HG03520 (cell line): ENCODE measurements around the gene RBMXL3.

ENCODE experiments used
- ATAC-seq: cut with Tn5 transposase; IDR thresholded peaks from one replicate; pipeline ENCODE4 v1.9.1; 2021; ENCODE audit warnings: mild to moderate bottlenecking, moderate library complexity; ENCODE audit not compliant: unreplicated experiment

RBMXL3 gene

GRCh38 chrX:115233497-115234455, 44.6 kb downstream of the RBMXL3 start, which contains the start of gene LRCH2:
LRCH2 (minus strand) TSS chrX:115234096; CDS start chrX:115234041, 55 bp downstream.
- ATAC-seq = no peak

GRCh38 chrX:115234461-115234860, 45.3 kb downstream of the RBMXL3 start:
- ATAC-seq = no peak

GRCh38 chrX:115236560-115236959, 47.4 kb downstream of the RBMXL3 start:
- ATAC-seq = no peak

- ATAC-seq = no peak
These were observed 47.8 kb downstream of the RBMXL3 start for GRCh38 chrX:115237056-115237455.
